UCSD-AML1 (cell line): ENCODE results near the gene LTB4R2.
A peak's percentile ranks its signal among the peaks of the same experiment; 100 is the strongest.

Experiments
- DNase-seq: peaks from one replicate; lab custom pipeline; 2025; ENCODE audit not compliant: unreplicated experiment; lab: John Stamatoyannopoulos, UW

Gene LTB4R2, protein sequence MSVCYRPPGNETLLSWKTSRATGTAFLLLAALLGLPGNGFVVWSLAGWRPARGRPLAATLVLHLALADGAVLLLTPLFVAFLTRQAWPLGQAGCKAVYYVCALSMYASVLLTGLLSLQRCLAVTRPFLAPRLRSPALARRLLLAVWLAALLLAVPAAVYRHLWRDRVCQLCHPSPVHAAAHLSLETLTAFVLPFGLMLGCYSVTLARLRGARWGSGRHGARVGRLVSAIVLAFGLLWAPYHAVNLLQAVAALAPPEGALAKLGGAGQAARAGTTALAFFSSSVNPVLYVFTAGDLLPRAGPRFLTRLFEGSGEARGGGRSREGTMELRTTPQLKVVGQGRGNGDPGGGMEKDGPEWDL

DNA sequence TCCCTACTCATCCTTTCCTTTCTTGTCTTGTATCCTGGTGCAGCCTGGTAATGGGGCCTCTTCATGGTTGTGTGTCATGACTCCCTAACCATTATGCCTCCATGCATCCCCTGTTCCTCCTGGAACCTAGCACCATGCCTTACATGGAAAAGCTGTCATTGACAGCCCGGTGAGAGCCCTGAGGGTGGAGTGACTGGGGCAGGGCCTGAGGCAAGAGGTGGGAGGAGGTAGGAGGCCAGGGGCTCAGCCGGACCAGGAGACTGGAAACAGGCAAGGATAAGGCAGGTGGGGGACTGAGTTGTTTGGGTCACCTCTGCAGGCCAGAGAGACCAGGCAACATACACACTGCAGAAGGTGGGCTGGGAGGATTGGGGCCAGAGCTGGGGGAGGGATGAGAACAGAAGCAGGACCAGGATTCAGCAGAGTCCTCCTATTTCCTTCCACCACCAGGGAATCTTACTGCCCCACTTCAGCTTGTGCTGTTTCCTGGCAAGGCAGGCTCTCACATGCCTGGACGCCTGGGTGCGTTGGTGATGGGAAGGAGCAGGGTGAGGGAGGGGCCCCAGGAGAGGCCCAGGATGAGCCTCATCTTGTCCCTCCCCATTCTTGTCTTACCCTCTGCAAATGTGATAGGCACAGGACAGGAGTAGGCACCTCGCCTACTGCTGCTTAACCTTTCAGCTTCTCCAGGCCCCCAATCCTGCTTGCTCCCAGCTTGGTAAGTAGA lies at the start of gene LTB4R2:
LTB4R2 (plus strand) TSS at position 603 of the 727 bp plus-strand sequence. CDS start 525 bp downstream, outside the sequence.
- no peak for DNase-seq

DNA sequence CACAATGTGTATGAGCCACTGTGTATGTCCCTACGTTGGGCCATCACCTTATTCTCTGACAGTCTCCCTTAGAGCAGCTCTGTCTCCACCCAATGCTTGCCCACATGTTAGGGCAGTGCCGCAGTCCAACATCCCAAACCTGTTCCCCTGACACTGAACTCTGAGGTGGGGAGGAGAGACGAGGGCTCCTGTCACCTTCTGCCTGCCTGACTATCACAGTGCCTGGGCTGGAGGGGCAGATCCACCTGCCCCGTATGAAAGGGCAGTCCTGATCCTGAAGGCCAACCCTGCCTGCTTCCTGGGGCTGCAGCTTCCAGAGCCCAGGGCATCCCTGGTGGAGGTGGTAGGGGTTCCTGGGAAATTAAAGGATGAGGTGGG lies 49.2 kb upstream of the LTB4R2 start:
- DNase-seq, result no peak

DNA sequence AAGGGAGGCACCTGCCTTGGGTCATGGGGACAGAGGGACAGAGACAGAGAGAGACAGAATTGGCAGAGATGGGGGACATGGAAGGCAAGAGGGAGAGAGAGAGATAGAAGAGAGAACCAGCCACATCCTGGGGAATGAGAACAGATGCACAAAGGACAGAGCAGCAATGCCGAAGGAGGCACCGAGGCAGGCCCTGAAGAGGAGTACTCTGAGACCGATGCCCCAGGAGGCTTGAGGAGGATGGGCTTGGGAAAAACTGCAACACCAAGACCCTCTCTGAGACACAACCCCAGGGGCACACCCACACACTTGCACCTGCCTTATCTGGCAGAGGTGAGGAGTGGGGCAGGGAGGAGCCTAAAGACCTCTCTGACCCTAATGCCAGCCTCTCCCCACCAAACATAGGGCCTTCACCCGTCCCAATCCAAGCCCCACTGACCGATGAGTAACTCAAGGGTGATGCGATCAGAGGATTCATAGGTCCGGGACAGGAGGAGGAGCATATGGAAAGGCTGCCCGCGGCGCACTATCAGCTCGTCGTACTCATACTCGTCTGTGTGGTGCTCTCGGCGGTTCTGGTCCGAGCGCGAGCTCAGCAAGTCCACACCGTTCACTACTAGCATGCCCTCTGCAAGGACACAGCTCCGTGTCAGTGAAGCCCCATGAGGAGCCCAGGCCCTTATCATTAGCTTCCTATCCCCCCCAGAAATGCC lies 48.5 kb upstream of the LTB4R2 start:
- no peak for DNase-seq

DNA sequence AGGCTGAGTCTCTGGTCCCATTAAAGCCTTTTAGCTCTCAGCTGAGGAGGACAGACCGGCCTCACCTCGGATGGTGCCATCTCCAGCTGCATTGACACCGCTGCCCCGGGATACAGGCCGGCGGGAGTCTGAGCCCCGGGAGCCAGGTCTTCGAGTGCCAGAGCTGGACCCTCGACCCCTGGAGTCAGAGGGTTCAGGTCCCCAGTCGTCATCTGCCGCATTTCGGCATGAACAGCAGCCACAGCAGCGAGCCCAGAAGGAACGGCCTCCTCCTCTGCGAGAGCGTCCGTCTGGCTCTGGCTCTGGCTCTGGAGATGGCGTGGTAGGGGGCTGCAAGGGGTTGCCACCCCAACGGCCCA lies 48.0 kb upstream of the LTB4R2 start:
- no peak for DNase-seq

DNA sequence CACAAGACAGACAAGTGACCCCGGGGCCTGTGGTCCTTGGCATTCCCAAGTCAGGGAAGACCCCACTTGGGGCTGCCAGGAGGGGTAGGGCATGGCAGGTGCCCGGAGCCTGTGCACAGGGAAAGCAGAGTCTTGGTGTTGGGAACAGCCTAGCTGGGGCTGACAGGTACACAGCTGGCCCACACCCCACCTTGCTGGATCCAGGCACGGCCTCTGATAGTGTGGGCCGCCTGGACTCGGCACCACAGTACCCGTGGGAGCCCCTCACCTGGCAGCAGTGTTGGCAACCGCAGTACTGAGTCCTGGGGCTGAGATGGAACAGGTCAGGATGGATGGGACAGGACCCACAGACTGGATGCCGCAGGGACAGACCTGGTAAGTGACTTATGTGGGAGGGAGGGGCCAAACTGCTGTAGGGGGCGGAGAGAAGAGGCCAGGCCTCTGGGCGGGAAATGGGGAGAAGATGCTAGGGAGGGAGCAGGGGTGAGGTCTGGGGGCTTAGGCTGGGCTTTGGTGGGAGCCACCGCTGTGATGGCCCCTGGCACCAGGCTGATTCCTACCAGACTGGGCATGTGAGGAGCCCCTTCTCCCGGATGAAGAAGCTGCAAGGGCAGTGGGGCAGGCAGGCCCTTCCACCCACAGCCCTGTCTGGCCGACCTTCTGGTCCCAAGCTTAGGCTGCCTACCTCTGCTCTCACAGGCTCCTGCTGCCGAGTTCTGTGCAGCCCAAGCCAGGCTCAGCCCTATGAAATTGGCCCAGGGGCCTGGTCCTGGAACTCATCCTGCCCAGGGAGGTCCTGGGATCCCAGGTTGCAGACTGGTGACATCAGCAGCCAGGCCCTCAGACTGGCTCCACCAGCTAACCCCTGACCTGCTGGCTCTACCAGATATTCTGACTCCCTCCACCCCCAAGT lies 46.9 kb upstream of the LTB4R2 start, which contains the start of gene TGM1:
TGM1 (minus strand) TSS at position 357 of the 913 bp plus-strand sequence. CDS start 825 bp downstream, outside the sequence.
- DNase-seq, result no peak

DNA sequence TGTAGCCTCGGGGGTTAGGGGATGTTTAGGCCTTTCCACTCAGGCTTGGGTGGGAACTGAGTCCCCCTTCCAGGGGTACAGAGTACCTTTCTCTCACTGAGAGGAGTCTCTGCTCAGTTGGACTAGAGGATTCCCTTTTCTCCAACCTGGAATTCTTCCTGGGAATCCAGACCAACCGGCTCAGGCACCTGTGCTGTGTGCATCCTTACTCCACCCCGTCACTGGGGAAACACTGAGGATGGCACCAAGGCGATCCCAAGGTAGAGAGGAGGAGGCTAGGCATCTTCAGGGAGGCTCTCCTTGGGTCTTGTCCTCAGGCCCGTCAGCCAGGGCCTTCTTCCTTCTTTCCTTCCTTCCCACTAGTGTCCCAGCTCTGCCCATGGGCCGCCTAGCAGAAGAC lies 46.1 kb upstream of the LTB4R2 start:
- no peak for DNase-seq

DNA sequence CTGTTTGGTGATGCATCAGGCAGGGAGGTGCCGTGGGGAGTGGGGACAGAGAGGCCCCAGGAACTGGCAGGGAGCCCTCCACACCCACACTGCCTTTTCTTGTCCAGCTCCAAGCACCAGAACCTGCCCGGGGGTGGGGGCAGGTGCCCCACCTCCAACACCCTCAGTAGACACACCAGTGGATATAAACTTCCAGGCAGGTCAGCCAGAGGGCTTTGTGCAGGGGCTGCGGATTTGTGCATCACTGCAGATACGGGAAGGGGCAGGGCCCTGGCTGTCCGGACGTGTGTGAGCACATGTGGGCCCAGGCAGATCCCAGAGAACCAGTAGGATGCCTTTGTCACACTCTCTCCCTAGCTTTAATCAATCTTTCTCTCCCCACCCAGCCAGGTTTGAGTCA lies 45.6 kb upstream of the LTB4R2 start:
- DNase-seq, result no peak

DNA sequence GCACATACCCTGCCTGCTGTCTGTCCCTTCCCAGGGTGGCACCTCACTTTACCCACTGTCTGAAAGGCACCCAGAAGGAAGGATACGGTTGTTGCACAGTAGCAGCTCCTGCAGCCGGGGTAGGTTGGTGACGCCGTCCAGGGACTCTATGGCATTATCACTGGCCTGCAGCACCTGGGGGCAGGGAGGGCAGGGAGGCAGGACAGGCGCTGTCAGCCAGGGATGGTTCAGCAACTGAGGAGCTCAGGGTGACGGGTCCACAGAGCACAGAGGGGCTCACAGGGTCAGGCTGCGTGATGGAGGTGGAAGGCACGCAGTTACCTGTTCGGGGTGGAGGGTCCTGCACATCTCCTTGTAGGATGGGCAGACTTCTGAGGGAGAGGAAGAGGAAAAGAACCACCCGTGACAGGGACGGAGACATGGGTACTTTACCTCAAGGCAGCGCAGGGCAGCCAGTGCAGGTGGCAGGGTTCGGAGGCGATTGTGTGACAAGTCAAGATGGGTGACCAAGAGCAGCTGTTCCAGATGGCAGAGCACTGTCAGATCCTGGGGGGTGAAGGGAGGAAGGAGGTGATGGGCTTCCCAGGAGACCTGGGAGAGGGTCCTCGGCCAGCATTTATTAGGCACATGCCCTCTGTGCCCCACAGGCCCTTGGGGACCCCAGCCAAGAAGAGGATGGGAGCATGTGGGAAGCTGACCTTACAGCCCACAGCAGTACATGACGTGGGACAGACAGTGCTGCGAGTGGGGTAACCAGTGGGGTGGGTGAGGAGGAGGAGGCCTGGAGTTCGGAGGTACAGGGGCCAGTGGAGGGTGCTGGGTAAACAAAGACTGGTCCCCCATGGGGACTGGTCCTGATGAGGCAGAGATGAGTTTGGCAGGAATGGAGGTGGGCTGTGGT lies 43.3 kb upstream of the LTB4R2 start:
- DNase-seq, result no peak

DNA sequence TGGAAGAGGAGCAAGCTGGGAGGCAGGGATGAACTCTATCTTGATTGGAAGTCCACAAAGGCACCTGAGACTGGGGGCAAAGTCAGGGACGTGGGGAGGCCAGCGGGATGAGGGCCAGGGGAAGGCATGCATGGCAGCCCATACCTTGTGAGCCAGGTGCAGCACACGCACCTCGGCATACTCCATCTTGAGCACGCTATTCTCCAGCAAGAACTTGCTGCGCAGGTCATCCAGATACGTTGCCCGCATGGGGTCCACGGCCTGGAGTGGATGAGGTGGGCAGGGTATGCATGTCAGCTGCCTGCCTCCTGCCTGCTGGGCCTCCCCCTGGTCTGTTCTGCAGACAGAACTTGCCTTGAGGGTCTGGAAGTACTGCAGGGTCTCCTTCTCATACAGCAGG lies 42.4 kb upstream of the LTB4R2 start:
- DNase-seq, result no peak

DNA sequence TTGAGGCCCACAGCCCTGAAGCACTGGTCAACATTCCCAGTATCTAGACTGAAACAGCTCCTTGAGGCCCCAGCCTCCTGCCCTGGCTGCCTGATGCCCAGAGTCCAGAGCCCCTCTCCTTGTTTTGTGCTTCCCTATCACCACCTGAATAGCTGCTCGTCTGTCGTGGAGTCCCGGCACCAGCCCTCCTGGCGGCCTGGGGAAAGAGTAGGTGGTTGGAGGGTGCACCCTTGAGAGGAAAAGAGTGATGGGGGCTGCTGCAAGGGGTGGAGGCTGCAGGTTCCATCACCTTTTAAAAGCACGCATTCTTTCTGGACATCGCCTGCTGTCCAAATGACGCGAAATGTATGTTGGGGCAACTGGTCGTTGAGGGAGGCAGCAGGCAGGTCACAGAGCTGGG lies 41.7 kb upstream of the LTB4R2 start:
- no peak for DNase-seq

DNA sequence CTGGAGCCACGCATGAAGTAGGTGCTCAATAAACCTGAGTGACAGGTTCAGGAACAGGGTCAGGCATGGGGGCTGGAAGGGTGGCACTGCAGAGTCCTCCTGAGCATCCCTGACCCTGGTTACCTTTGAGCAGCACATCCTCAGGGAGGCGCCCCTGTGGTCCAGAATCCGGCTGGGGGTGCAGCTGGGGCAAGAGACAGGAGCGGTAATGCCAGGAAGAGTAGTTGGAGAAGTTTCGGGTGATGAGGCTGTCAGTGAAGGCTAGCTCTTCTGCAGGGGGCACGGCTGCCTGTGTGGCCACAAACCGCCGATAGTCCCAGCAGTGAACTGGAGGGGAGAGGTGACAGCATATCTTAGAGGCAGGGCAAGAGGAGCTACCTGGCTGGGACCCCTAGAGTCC lies 40.6 kb upstream of the LTB4R2 start:
- no peak for DNase-seq

DNA sequence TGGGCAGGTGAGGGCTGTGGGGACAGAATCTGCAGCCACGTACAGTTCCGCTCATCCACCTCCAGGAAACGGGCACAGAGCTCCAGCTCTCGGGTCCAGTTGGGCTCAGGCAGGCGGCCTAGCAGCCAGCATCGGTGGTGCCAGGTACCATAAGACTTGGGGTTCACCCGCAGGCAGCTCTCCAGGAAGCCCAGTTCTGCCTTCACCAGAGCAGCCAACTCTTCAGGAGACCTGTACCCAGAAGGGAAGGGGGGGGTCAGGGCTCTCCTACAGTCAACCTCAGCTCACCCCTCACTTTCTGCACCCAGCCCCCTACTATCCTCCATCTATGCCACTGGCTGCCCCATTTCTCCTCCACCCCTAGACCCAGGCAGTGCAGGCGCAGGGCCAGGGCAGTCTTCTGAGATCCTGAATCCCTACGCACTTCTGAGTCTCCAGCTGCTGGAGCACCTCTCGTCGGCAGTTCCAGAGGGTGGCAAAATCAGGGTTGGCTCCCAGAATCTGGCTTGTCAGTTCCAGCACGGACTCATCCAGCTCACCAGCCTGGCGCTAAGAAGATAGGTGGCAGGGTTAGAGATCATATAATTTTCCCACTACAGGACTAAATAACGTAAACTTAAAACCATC lies 39.9 kb upstream of the LTB4R2 start:
- no peak for DNase-seq

DNA sequence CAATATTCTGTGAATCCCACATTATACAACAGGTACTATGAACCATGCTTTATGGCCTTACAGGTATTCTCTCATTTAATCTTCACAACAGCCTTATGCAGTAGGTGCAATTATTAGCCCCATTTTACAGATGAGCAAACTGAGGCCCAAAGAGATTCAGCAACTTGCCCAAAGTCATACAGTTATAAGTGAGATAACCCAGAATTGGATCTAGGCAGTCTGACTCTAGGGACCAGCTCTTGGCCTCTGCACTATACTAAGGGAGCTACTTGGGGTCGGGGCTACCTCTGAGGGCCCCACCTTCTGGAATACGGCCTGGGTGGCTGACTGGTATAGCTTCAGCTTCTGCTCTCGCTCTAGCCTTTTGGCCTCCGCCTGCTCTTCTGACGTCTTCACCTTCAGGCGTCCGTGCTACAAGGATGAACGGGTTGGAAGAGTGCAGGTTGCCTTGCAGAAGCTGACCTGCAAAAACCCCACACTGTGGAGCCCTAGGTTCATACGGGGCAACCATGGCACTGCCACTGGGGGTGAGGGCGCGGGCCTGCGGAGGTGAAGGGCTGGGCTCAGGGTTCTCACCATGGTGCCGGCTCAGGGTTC lies 39.3 kb upstream of the LTB4R2 start:
- DNase-seq, result no peak

DNA sequence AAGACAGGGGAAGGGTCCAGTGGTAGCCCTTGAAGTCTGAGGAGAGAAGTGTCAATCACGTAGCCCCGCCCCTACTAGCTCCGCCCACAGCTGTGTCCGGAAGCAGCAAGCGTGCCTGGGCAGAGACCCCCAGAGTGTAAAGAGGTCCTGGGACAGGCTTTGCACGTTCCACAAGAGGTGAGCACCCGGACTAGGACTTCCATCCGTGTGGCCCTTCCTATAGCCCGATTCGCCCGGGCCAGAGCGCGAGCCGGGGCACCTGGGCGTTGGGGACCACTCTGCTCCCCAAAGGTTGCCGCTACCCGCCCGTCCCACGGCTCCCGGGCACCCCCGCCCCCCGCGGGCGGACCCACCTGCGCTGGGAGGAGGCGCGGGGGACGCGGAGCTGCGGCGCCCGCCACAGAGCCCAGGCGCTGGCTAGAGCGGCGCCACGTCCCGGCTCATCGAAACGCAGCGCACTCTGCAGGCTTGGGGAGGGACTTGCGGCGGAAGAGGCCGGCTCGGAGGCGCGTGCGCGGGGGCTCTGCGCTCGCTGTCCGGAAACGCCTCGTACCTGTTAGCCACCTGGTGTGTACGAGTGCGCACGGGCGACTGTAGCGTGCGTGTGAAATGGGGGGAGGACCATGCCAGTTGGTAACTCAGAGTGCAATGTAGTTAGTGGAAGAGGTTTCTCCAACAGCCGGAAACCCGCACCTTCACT lies 38.7 kb upstream of the LTB4R2 start, which contains the start of gene RABGGTA:
RABGGTA (minus strand) TSS at position 464 of the 700 bp plus-strand sequence. CDS start 482 bp downstream, outside the sequence.
- DNase-seq, result peak; percentile 89

DNA sequence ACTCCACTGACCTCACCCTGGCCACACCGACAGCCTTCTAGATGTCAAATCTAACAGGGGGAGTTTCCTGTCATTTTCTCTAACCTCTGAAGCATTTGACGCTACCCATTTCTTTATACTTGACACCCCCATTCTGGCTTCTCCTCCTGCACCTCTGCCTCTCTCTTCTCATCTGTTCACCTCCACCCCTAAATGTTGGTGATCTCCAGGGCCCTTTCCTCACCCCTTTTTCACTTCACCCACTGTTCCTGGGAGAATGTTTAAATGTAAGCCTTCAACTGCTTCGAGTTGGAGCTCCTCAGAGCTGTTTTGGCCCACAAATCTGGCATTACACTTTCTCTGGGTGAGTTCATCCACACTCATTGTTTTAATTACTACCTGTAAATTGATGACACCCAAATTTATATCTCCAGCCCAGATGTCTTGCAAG lies 38.1 kb upstream of the LTB4R2 start:
- no peak for DNase-seq

DNA sequence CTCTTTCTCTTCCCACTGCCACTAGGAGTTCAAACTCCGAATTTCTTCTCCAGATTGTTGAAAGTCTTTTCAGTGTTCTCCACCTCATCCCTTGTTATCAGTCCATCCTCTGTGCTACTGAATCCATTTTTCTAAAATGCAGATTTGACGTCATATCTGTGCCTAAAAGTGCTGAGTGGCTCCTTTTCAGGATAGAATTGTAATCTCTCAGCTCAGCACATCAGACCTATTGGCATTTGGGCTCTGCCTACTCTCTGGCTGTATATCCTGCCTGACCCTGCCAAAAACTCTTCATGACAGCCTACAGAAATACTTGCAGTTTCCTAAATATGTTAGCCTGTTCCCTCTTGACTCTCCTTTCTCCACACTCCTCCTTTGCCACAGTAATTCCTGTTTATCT lies 37.5 kb upstream of the LTB4R2 start:
- DNase-seq, result no peak

DNA sequence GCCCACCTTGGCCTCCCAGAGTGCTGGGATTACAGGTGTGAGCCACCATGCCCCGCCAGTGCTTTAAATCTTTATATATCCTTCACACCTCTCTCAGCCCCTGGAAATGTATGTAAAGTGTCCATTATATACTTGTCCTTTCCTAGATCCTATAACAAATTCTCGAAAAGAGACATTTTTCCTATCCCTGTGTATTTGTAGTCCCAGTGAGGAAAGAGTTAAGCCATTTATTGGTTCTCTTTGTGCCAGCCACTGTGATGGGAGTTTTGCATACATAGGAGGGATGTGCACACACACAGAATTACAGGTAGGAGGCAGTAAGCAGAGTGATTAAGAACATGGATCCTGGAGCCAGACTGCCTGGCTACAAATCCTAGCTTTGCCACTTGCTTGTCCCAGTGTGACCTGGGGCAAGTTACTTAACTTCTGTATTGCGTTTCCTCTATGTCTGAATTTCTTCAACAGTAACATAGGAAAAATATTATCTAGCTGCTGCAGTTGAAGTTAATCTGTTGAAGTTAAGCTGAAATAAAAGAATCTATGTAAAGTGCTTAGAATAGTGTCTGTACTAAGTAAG lies 36.4 kb upstream of the LTB4R2 start:
- DNase-seq, result no peak

DNA sequence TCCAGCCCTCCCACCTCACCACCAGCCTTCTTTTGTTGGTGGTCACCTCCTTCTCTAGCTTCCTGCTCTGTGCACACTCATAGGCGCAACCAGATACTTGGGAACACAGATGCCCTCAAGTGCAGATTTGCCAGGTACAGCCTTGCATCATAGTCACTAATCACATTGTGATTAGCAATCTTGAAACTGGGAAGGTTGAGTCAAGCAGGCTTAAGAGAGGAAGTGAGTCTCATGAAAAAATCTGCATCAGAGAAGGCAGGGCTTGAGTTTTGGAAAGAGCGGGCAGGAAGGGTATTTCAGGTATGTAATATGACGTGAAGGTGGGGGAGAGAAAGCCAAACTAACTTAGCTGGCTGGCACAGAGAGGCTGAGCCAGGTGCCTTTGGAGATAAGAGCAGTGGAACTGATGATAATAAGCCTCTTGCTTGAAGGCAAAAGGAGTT lies 35.8 kb upstream of the LTB4R2 start:
- no peak for DNase-seq
